ENCODE measurements around the gene TRIM24.

- no peak for TF ChIP-seq CTCF (IDR thresholded peaks at IDR 0.05; ENCODE audit: low read depth, low read length)
- peak; percentile 32 for TF ChIP-seq POLR2A (IDR thresholded peaks at IDR 0.05; ENCODE audit: extremely low read depth, insufficient read length)
- TF ChIP-seq MAX (IDR thresholded peaks at IDR 0.05; ENCODE audit: low read depth, low read length): no peak
These were observed 465 bp upstream of the TRIM24 start for GRCh38 chr7:138459413-138460175.
